Activated naive CD4-positive, alpha-beta T cell (primary cell): Measurements from ENCODE around the gene FXYD3.

Source experiments
- DNase-seq, 4 experiments: peaks; one replicate each; lab custom pipeline; 2025; lab: John Stamatoyannopoulos, UW

FXYD3 gene

DNA sequence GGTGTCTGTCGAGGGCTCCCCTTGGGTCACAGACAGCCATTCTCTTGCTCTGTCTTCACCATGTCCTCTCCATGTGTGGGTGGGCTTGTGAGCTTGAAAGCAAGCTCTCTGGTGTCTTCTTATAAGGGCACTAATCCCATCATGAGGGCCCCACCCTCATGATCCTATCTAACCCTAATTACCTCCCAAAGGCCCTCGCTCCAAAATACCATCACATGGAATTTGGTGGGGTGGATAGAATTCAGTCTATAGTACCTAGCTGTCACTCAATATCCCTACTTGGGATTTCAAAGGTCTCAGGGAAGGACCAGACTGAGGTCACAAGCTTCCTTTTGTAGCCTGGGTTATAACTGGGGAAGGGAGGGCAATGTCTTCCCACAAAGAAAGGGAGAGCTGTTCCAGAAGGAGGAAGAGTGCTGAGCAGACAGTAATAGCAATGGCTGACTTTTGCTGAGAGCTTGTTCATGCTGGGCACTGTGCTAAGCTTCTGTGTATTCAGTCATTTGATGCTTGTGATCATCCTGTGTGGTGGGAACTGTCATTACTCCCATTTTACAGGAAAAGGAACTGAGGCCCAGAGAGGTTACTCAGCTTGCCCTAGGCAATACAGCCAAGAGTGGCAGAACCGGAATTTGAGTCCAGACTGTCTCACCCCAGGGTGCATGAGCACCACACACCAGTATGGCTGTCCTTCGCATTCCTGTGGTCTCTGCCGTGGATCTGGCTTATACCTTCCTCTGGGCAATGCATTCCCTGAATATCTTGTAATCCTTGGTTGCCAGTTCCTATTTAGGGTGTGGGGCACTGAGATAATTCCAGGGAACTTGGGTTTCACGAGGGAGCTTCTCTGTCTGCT, 47.1 kb downstream of the FXYD3 start:
- no peak for DNase-seq

DNA sequence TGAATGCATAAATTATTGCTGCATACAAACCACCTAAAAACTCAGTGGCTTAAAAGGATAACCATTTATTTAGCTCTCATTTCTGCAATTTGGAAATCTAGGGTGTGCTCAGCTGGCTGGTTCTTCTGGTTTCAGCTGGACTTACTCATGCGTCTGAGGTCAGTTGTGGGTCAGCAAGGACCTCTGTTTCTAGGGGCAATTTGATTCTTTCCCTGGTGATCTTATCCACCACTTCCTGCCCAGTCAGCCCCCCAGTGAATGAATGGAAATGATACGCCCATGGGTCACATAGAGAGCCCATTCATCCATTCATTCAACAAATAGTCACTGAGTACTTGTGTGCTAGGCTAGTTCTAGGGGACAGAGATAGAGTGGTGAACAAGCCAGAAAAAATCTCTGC, 48.8 kb downstream of the FXYD3 start:
- DNase-seq: no peak

DNA sequence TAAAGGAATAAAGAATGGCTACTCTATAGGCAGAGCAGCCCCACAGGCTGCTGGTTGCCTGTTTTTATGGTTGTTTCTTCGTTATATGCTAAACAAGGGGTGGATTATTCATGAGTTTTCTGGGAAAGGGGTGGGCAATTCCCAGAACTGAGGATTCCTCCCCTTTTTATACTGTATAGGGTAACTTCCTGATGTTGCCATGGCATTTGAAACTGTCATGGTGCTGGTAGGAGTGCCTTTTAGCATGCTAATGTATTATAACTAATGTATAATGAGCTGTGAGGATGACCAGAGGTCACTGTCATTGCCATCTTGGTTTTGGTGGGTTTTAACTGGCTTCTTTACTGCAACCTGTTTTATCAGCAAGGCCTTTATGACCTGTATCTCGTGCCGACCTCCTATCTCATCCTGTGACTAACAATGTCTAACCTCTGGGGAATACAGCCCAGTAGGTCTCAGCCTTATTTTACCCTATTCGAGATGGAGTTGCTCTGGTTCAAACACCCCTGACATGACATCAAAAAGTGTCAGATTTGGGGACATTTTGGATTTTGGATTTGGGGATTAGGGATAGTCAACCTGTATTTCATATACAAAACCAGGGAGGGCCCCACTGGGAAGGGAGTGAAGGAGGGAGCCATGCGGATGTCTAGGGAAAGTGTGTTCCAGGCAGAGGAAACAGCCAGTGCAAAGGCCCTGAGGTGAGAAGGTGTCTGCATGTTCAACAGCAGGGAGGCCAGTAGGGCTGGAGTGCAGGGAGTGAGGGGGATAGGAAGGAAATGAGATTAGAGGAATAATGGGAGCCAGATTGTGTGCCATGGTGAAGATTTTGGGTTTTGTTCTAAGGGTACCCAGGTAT, 49.8 kb downstream of the FXYD3 start:
- no peak for DNase-seq

DNA sequence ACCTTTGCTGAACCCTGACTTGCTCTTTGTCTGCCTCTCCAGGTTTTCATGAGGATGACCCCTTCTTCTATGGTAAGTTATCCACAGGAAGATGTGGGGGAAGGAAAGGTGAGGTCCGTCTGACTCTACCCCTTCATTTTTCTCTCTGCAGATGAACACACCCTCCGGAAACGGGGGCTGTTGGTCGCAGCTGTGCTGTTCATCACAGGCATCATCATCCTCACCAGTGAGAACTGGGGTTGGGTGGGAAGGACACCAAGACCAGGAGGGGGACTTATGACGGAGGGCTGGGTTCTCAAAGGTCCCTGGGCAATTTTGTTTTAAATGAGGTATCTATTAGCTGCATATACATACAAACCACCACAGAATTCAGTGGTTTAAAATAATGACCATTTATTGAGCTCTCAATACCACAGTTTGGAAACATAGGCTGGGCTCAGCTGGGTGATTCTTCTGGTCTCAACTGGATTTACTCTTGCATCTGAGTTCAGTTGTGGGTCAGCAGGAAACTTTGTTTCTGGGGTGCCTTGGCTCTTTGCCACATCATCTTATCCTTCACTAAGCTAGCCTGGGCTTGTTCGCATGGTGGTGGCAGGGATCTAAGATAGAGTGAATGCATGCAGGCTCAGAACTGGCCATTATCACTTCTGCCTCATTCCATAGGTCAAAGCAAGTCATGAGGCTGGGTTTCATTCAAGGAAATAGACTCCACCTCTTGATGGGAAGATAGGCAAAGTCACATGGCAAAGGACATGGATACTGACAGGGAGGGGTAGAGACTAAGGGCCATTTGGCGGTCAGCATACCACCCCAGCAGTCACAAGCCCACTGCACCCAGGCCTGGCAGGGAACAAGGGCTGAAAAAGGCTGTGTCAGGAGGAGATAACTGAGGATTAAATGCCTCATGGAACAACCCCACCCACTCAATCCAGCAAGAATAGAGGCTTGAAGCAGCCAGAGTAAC, 50.8 kb downstream of the FXYD3 start:
- DNase-seq: no peak

- no peak for DNase-seq
These were observed 51.9 kb downstream of the FXYD3 start for GRCh38 chr19:35167251-35168119.

DNA sequence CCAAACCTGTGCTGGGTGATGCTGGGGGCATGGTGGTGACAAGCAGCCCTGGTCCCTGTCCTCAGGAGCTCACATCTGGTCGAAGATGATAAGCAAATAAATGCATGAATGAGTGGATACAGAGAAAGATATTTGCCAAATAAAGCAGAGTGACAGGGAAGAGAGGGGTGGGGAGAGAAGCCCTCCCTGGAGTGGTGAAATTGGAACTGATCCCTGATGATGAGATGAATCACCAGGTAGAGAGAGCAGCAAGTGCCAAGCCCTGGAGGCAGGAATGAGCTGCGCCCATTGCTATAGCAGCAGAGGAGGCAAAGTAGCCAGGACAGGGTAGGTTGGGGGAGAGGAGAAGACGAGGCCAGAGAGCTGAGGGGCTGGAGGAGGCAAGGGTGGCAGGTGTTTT, 52.6 kb downstream of the FXYD3 start:
- no peak for DNase-seq

DNA sequence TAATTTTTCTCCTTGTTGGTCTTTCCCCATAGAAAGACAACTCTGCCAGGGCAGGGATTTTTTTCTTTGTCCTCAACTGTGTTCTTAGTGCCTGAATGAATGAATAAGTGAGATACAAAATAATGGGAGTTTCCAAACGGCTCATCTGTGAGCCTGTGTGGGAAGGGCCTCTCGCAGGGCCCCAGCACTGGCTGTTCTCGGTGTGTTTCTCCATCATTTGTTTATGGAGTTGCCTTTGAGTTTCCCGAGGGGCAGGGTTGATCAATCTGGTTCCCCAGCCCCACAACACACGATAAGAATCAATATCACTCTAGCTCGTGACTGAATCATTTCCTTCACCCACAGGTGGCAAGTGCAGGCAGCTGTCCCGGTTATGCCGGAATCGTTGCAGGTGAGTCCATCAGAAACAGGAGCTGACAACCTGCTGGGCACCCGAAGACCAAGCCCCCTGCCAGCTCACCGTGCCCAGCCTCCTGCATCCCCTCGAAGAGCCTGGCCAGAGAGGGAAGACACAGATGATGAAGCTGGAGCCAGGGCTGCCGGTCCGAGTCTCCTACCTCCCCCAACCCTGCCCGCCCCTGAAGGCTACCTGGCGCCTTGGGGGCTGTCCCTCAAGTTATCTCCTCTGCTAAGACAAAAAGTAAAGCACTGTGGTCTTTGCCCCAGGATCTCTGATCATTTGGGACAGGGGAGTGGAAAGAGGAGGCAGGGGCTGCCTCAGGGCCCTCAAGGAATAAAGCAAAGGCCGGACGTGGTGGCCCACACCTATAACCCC, 53.8 kb downstream of the FXYD3 start:
- DNase-seq: no peak

DNA sequence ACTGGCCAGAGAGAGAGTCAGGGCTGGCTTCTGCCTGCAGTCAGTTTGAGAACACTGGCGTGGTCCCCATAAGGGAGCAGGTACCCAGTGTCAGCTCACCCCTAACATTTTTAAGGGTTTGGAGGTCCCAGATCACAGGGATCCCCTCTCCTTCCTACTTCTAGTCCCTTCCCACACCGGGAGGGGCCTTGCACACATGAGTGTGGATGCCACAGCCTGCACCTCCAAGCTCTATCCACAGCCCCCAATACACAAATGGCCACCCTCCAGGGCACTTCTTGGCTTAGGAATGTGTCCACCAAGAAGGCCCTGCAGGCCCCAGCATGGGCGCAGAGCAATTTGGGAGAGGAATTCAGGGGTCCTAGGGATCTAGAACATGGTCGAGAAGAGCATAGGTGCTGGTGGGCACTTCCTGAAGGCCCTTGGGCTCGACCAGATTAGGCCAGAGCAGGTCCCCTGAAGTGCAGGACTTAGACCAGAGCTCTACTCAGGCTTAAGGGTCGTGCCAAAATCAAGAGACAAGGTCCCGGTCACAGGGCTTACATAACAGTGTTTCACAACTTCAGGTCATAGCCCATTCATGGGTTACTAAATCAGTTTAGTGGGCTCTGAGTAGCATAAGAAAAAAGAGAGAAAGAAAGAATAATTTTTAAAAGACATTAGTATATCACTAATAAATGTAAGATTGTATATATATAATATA, 54.9 kb downstream of the FXYD3 start:
- no peak for DNase-seq

GRCh38 chr19:35171730-35172129, 56.1 kb downstream of the FXYD3 start:
- DNase-seq: no peak
